Skeletal muscle tissue (tissue), 4 donors: ENCODE measurements around the gene DMXL2. TPM values are rescaled to one million over a fixed set of nuclear protein-coding genes. Genes with fewer than 3 reads are reported as not detected.
"Not testable (repeated sequence)": the region's sequence is repeated elsewhere in the genome, so short reads cannot be mapped to it uniquely, and the experiment has no call there.

Source experiments
- H3K27ac ChIP-seq: one replicate; pipeline ENCODE4 v1.7.0; 2013; ENCODE audit warnings: mild to moderate bottlenecking, low read depth, low read length, inconsistent platforms
- H3K27me3 ChIP-seq, 3 donors: one replicate each; pipeline ENCODE4 v1.7.0; 2013; ENCODE audit warnings: low read length in 3 of 3; ENCODE audit not compliant: control insufficient read depth in 3 of 3, insufficient read depth in 3 of 3
- H3K36me3 ChIP-seq, 3 donors: one replicate each; pipeline ENCODE4 v1.7.0; 2013; ENCODE audit warnings: low read length in 3 of 3; ENCODE audit not compliant: control insufficient read depth in 3 of 3, insufficient read depth in 3 of 3
- H3K4me1 ChIP-seq, 3 donors: one replicate each; pipeline ENCODE4 v1.7.0; 2013; ENCODE audit warnings: low read length in 3 of 3, mild to moderate bottlenecking in 3 of 3; ENCODE audit not compliant: control insufficient read depth in 3 of 3, insufficient read depth in 3 of 3
- H3K4me3 ChIP-seq, 3 donors: one replicate each; pipeline ENCODE4 v1.7.0; 2013; ENCODE audit warnings: low read length in 3 of 3
- H3K9ac ChIP-seq, 3 donors: one replicate each; pipeline ENCODE4 v1.7.0; 2013; ENCODE audit warnings: low read length in 3 of 3, mild to moderate bottlenecking in 3 of 3, moderate library complexity in 2 of 3, low read depth in 1 of 3
- H3K9me3 ChIP-seq, 3 donors: one replicate each; pipeline ENCODE4 v1.7.0; 2013; ENCODE audit warnings: low read length in 3 of 3; ENCODE audit not compliant: control insufficient read depth in 3 of 3
- total RNA-seq: library from RNA; depleted of rRNA; stranded (reverse); fragments of >200 nt; gene quantifications from one replicate; pipeline ENCODE4 v1.2.3, GENCODE V29; 2014
- donor health status: Osteomylitis.

Gene DMXL2
- total RNA-seq, 1 donor from 2014 or later = 20.9 TPM

DNA sequence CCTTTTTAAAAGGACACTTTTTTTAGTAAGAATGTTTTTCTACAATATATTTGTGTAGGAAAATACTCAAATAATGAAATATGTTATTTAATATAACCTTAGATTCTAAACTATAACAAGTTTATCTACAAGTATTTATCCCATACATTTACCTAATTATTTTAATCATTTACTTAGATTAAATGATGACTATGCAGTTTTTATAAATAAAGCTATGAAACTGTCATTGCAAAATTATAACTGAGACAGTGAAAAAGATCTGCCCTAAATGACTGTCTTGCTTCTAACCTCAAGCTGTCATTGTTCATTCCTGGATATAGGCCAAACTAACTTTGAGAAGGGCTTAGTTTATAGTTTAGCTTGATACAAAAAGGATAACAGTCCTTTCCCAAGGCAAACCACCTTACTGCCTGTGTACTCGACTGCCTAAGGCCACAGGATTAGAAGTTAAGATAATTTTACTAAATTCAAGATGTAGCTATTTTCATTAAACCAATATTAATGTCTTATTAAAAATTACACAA lies 197.0 kb downstream of the DMXL2 start:
- H3K4me1 ChIP-seq = no peaks in the 10 kb centered on the region
- H3K27ac ChIP-seq = no peak overlapping the region
- H3K27me3 ChIP-seq = no peaks in the 10 kb centered on the region
- H3K36me3 ChIP-seq = no peaks in the 10 kb centered on the region
- H3K9me3 ChIP-seq = no peaks in the 10 kb centered on the region
- no peak overlapping the region for H3K4me3 ChIP-seq
- H3K9ac ChIP-seq = no peak overlapping the region

DNA sequence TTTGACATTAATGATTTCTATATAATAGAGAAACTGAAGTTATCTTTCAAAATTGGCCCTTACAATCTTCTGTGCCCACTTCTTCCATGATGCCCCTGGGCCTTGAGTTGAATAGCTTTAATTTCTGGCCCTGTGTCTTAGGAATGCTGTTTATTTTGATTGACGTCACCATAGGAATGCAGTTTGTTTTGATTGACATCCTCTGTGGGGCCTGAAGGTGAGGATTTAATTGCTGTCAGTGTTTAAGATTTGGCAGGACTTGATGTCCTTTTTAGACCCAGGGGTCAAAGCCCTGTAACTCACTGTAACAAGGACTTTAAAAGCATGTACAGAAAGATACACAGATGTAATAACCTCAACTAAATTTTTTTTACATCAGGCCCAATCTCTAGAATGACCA lies 197.8 kb downstream of the DMXL2 start:
- Histone ChIP-seq H3K27ac (no peak overlapping the region), H3K9me3 (no peaks in the 10 kb centered on the region), H3K4me3 (no peak overlapping the region), H3K4me1 (no peaks in the 10 kb centered on the region), H3K36me3 (no peaks in the 10 kb centered on the region), H3K9ac (no peak overlapping the region), H3K27me3 (no peaks in the 10 kb centered on the region)

DNA sequence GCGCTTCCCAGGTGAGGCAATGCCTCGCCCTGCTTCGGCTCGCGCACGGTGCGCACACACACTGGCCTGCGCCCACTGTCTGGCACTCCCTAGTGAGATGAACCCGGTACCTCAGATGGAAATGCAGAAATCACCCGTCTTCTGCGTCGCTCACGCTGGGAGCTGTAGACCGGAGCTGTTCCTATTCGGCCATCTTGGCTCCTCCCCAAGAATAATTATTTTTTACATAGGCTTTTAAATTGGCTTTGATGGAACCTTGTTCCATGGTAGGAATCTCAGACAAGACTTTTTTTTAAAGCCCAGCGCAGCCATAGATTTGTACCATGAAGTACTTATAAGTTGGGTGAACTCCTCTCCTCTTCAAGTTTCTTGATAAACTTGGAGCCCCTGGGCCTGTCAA lies 199.5 kb downstream of the DMXL2 start:
- not testable (repeated sequence) for H3K27ac ChIP-seq, H3K4me1 ChIP-seq, H3K9ac ChIP-seq, H3K27me3 ChIP-seq, H3K36me3 ChIP-seq, H3K9me3 ChIP-seq, H3K4me3 ChIP-seq

DNA sequence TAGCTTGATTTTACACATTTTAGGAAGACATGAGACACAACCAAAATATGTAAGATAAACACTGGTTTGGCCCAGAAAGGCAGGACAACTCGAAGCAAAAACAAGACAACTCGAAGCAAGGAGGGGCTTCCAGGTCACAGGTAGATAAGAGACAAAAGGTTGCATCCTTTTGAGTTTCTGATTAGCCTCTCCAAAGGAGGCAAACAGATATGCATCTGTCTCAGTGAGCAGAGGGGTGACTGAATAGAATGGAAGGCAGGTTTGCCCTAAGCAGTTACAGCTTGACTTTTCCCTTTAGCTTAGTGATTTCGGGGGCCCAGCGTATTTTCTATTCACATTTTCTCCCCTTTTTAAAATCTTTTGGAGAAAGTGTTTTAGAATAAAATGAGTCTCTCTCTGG lies 206.4 kb downstream of the DMXL2 start:
- Histone ChIP-seq H3K4me3 (no peak overlapping the region), H3K9ac (no peak overlapping the region), H3K4me1 (no peaks in the 10 kb centered on the region), H3K9me3 (no peaks in the 10 kb centered on the region), H3K27me3 (no peaks in the 10 kb centered on the region), H3K27ac (no peak overlapping the region), H3K36me3 (no peaks in the 10 kb centered on the region)

DNA sequence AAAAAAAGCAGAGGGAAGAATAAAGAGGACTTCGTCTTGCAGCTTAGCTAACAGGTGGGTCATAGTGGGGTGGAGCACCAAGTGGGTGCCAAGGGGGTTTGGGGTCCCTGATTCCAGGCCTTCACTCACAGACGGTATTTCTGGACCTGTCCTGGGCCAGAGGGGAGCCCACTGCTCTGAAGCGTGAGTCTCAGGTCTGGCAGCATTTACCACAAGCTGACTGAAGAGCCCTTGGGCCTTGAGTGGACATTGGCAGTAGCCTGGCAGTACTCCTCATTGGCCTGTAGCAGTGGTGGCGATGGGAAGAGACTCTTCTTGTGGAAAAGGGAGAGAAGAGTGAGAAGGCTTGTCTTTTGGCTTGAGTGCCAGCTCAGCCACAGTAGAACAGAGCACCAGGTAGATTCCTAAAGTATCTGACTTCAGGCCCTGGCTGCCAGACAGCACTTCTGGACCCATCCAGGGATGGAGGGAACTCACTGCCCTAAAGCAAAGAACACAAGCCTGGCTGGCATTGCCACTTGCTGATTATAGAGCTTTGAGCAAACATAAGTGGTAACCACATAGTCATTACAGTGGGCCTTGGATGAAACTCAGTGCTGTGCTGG lies 208.2 kb downstream of the DMXL2 start:
- Histone ChIP-seq H3K4me3 (no peak overlapping the region), H3K4me1 (no peaks in the 10 kb centered on the region), H3K9me3 (no peaks in the 10 kb centered on the region), H3K27ac (no peak overlapping the region), H3K27me3 (no peaks in the 10 kb centered on the region), H3K36me3 (no peaks in the 10 kb centered on the region), H3K9ac (no peak overlapping the region)

DNA sequence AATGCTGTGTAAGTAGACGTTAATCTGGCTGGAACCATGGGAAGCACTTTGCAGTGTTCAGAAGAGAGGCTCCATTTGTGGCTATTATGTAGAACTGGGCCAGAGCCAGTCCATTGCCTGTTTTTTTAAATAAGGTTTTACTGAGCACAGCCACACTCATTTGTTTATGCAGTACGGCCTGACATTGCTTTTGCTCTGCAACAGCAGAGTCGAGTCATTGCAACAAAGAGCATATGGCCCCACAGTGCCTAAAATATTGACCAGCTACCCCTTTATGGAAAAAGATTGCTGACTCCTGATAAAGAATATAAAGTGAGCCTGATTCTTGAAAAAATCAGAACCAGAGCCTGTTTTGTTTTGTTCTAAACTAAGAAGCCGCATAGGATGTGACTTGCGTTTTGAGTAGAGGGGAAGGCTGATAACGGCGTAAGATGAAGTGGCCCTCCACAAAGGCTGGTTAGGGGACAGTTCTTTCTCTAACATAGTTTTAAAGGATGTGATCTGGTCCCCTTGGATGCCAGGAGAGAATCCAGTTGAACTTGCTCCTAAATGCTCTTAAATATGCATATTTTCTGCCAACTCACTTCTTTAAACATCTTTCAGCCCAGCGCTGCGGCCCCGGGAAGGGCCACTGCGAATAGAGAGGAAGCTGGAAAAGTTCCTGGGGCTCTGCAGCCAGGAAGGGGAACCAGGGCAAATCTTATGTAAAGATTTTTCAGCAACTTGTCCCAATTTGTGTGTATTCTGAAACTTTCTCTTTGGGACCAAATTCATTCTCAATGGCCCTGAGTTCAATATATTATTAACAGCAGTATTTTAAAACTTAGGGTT lies 216.7 kb downstream of the DMXL2 start:
- no peak overlapping the region for H3K9ac ChIP-seq
- H3K9me3 ChIP-seq = no peaks in the 10 kb centered on the region
- H3K27me3 ChIP-seq = peaks cover 0 to 10% (median 0%) of the 10 kb centered on the region in 3 donors
- H3K36me3 ChIP-seq = no peaks in the 10 kb centered on the region
- no peaks in the 10 kb centered on the region for H3K4me1 ChIP-seq
- no peak overlapping the region for H3K27ac ChIP-seq
- no peak overlapping the region for H3K4me3 ChIP-seq

DNA sequence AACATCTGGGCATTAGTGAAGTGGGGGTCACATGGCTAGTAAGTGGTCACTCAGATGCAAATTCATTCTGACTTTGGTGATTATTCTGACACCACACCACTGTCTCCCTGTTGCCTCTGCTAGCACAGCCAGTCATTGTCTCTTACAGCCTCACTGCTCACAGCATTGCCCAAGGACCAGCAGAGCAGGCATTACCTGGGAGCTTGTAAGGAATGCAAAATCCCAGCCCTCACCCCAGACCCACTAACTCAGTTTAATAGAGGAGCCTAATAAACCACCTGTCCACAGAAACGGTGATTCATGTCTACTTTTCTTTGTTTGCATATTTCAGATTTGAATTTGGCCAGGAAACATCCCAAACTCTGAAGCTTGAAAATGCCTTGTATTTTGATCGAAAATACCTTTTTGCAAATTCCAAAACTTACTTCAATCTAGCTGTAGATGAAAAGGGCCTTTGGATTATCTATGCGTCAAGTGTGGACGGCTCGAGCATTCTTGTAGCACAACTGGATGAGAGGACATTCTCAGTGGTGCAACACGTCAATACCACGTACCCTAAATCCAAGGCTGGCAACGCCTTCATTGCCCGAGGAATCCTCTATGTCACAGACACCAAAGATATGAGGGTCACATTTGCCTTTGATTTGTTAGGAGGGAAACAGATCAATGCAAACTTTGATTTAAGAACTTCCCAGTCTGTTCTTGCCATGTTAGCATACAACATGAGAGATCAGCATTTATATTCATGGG lies 218.4 kb downstream of the DMXL2 start:
- Histone ChIP-seq H3K27ac (no peak overlapping the region), H3K36me3 (no peaks in the 10 kb centered on the region), H3K4me1 (no peaks in the 10 kb centered on the region), H3K9ac (no peak overlapping the region), H3K9me3 (no peaks in the 10 kb centered on the region), H3K4me3 (no peak overlapping the region), H3K27me3 (peaks cover 0 to 10% (median 0%) of the 10 kb centered on the region in 3 donors)

DNA sequence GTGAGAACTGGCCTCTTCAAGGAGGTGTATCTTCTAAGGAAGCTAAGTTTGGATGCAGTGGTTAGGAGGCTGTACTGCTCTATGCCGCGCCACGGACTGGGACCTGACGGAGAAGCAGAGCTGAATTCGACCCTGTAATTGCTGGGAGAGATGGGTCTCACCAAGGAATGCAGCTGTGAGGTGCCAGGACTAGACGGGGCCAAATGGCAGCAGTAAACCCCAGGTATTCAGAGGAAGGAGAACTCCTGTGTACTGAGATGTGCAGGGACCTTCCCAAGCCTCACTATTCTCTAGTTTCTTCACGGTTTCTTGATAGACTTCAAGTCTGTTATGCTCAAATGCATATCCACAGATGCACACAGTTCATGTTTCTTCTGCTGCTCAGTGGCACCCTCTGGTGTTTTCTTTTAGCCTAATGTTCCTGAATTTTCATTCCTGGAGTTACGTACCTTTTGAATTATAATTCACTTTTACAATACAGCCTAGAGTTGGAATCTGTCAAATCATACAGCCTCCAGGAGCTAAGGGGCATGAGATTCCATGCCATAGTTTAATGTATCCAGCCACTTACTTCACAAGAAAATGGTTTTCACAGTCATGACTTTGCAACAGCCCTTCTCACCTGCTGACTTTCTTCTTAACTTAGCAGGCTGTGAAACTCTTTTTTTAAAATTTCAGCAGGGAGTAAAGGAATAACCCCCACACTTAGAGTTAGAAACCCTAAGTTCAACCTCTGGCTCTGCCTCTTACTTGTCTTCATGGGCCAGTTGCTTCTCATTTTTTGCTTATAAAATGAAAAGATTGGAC lies 219.3 kb downstream of the DMXL2 start:
- Histone ChIP-seq H3K36me3 (no peaks in the 10 kb centered on the region), H3K9ac (no peak overlapping the region), H3K4me1 (no peaks in the 10 kb centered on the region), H3K4me3 (no peak overlapping the region), H3K27me3 (peaks cover 0 to 10% (median 0%) of the 10 kb centered on the region in 3 donors), H3K27ac (no peak overlapping the region), H3K9me3 (no peaks in the 10 kb centered on the region)

DNA sequence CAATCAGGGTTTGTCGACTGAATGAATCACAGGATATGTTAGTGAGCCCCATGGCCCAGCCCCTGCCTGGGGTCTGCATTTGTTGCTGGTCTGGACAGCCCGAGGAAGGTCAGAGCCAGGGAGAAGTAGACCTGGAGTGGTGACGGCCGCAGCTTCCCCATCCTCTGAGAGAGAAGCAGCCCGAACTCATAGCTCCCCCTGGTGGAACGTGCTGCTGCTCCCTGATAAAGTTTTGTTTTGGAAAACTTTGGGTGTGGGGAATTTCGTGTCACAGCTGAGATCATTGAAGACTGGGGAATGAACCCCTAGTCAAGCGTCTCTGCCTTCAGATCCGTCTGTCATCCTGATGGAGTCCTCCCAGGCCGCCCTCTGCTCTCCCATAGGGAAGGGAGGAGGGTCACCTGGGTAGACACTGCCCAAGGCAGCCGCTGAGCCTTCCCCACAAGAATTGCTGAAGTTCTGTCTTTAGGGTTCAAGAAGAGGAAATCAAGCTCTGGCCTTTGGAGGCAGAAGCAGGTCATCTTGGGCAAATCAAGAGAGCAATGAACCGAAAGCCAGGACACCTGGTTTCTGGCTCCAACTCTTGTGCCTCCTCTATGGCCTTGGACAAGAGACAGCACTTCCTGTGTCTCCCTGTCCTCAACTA lies 220.6 kb downstream of the DMXL2 start:
- no peak overlapping the region for H3K4me3 ChIP-seq
- peaks cover 0 to 10% (median 0%) of the 10 kb centered on the region in 3 donors for H3K27me3 ChIP-seq
- H3K4me1 ChIP-seq = no peaks in the 10 kb centered on the region
- no peaks in the 10 kb centered on the region for H3K36me3 ChIP-seq
- no peaks in the 10 kb centered on the region for H3K9me3 ChIP-seq
- no peak overlapping the region for H3K27ac ChIP-seq
- H3K9ac ChIP-seq = no peak overlapping the region
